Measurements from ENCODE around the gene MS4A7. TPM values are rescaled to one million over a fixed set of nuclear protein-coding genes. Genes with fewer than 3 reads are reported as not detected.

Gene MS4A7
- total RNA-seq, 2 donors from 2014 or later = 16.0 to 27.7 TPM

GRCh38 chr11:60348116-60348515 is 30.2 kb upstream of the MS4A7 start:
- Histone ChIP-seq H3K36me3 (no peaks in the 10 kb centered on the region), H3K4me1 (no peaks in the 10 kb centered on the region), H3K9me3 (no peaks in the 10 kb centered on the region), H3K4me3 (no peak overlapping the region), H3K27ac (no peak overlapping the region), H3K27me3 (no peaks in the 10 kb centered on the region)
- no peak for DNase-seq (ENCODE audit: low spot score)
- no peak for TF ChIP-seq CTCF (IDR thresholded peaks at IDR 0.05)

- no peak overlapping the region for H3K27ac ChIP-seq
- H3K4me1 ChIP-seq = no peaks in the 10 kb centered on the region
- no peak for TF ChIP-seq CTCF (IDR thresholded peaks at IDR 0.05)
- H3K27me3 ChIP-seq = no peaks in the 10 kb centered on the region
- DNase-seq (ENCODE audit: low spot score) = no peak
- no peak overlapping the region for H3K4me3 ChIP-seq
- H3K9me3 ChIP-seq = no peaks in the 10 kb centered on the region
- no peaks in the 10 kb centered on the region for H3K36me3 ChIP-seq
Measured at GRCh38 chr11:60349990-60350389, 28.3 kb upstream of the MS4A7 start.

DNA sequence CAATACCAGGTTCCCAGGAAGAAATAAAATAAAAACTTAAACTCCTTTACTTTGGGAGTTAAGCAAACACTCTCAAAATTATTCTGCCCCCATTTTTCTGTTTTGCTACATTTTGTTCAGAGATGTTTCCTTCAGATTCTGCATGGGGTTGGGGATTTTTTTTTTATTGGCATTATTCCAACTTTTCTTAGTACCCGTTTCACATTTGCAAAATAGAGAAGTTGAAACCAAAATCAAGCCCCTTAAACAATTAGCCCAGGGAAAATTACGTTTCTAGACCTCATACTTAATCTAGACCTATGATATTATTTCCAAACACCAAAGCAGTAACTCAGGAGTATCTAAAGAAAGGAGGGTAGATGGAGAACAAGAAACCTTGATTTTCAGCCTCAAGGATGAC is 20.6 kb upstream of the MS4A7 start:
- no peak for TF ChIP-seq CTCF (IDR thresholded peaks at IDR 0.05)
- Histone ChIP-seq H3K4me1 (no peaks in the 10 kb centered on the region), H3K4me3 (no peak overlapping the region), H3K9me3 (peaks cover 0 to 12% of the 10 kb centered on the region in 2 donors), H3K27ac (no peak overlapping the region), H3K27me3 (no peaks in the 10 kb centered on the region), H3K36me3 (no peaks in the 10 kb centered on the region)
- DNase-seq (ENCODE audit: low spot score) = no peak

GRCh38 chr11:60360621-60361020 is 17.7 kb upstream of the MS4A7 start:
- H3K9me3 ChIP-seq = peaks cover 0 to 12% of the 10 kb centered on the region in 2 donors
- H3K27me3 ChIP-seq = no peaks in the 10 kb centered on the region
- no peak for TF ChIP-seq CTCF (IDR thresholded peaks at IDR 0.05)
- DNase-seq (ENCODE audit: low spot score) = no peak
- H3K4me1 ChIP-seq = no peaks in the 10 kb centered on the region
- H3K36me3 ChIP-seq = no peaks in the 10 kb centered on the region
- H3K27ac ChIP-seq = no peak overlapping the region
- no peak overlapping the region for H3K4me3 ChIP-seq

GRCh38 chr11:60362241-60362640 is 16.1 kb upstream of the MS4A7 start:
- no peaks in the 10 kb centered on the region for H3K4me1 ChIP-seq
- DNase-seq (ENCODE audit: low spot score) = no peak
- no peak for TF ChIP-seq CTCF (IDR thresholded peaks at IDR 0.05)
- H3K27me3 ChIP-seq = no peaks in the 10 kb centered on the region
- no peak overlapping the region for H3K4me3 ChIP-seq
- peaks cover 0 to 12% of the 10 kb centered on the region in 2 donors for H3K9me3 ChIP-seq
- H3K36me3 ChIP-seq = no peaks in the 10 kb centered on the region
- H3K27ac ChIP-seq = no peak overlapping the region

Data from right atrium auricular region (tissue), 2 donors.